Measurements from ENCODE around the gene SLC6A19.

The SLC6A19 gene

DNA sequence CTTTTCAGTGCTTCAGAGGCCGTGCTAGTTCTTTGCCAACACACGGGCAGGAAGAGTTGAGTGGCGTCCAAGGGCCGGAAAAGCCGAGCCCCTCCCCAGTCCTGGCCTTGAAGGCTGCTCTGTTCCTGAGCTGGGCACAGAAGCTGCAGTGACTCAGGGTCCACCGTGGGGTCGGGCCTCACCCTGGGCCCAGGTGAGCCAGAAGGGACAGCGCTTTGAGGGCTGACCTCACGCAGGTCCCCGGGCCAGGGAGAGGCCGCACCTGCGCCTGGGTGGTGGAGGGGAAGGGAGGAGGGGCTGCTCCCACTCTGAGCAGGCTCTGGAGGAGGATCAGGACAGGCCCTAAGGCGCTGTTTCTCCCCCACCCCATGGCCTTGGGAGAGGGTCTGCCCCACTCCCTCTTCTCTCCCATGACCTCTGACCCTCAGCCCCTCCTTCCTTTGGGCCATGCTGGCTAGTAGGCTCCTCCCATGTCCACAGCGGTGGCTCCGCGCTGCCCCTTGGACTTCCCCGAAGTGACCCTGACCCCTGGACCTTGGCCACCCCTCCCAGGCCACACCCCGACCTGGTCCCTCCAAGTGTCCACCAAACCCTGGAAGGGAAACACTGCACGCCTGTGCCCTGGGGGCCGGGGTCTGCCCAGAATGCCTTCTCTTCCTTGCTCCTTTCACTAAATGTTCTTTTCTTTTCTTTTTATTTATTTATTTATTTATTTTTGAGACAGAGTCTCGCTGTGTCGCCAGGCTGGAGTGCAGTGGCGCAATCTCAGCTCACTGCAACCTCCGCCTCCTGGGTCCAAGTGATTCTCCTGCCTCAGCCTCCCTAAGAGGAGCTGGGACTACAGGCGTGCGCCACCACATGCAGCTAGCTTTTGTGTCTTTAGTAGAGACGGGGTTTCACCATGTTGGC lies 19.7 kb upstream of the SLC6A19 start:
- DNase-seq, result no peak

DNA sequence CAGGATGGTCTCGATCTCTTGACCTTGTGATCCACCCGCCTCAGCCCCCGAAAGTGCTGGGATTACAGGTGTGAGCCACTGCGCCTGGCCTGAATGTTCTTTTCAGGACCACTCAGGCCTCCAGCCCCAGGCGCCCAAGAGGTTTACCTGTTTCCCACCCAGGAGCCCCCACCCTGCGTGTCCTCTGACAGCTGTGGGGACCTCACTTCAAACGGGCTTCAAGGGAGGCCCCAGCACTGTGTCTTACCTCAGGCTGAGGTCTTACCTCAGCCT lies 19.1 kb upstream of the SLC6A19 start:
- DNase-seq, result no peak

- DNase-seq, result no peak
Measured at GRCh38 chr5:1182633-1183423, 18.6 kb upstream of the SLC6A19 start.

DNA sequence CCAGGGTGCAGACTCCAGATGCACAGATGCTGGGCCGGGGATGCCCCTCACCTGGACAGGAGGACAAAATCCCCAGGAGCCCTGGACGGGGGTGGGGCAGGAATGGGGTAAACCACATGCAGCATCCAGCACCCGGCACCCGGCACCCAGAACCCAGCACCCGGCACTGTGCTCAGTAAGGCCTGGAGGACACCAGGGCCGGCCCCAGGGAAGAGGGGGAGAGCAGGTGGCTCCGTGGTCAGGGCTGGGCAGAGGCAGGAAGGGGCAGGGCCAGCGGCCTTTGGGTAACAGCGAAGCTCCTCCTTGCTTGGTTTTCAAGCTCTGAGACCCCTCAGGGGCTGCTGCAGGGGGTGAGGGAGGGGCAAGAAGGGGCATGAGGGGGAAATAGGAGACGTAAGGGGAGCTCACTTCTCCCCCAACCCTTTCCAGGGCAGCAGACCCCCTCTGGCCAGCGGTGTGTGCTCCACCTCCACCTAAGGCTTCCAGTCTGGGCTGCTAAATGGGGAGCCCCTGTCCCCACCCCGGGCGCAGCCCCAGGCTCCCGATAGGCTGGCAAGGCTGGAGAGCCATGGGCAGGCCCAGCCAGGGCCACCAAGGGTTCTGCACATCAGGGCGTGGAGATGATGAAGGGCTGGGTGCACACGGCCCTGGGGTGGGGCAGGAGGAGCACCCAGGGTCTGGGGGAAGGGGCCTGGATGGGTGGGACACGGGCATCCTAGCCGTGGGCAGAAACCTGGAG lies 17.8 kb upstream of the SLC6A19 start:
- no peak for DNase-seq

GRCh38 chr5:1184163-1184470 lies 17.3 kb upstream of the SLC6A19 start:
- DNase-seq, result no peak

- DNase-seq, result no peak
Measured at GRCh38 chr5:1184481-1184880, 16.9 kb upstream of the SLC6A19 start.

GRCh38 chr5:1185038-1185627 lies 16.3 kb upstream of the SLC6A19 start:
- DNase-seq, result no peak

- no peak for DNase-seq
Measured at GRCh38 chr5:1185629-1186350, 15.6 kb upstream of the SLC6A19 start.

DNA sequence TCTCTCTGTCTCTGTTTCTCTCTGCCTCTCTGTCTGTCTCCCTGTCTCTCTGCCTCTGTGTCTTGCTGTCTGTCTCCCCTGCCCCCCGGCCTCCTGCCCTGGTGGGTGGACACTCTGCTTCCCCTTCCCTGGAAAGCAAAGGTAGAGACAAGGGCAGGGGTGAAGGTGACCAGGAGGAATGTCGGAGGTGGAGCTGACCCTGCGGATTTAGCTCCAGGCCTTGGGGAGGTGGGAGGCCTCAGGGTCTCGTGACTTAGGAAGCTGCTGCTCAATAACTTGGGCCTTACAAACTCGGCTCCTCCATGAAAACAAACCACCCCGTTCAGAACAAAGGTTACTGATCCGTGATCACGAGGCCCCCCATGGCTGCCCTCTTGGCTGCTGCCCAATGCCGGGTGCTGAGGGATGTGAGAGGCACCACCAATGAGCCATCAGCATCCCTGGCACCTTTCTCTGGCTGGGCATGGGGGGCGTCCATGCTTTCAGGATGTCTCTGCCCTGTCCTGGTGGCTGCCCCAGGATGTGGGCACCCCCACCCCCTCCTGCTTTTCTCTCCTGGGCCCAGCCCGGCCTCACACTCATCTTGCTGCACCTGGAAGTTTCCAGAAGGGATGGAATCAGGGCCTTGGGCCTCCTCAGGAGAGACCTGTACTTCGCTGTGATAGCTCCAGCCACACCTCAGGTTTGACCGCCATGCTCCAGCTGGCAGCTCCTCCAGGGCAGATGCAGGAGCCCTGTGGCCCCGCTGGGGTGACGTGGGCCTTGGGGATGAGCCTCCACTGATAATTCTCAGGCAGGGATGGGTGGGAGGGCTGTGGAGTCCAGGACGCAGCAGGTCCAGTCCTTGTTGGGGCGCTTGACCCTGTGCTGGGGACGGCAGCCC lies 14.8 kb upstream of the SLC6A19 start:
- DNase-seq, result no peak

DNA sequence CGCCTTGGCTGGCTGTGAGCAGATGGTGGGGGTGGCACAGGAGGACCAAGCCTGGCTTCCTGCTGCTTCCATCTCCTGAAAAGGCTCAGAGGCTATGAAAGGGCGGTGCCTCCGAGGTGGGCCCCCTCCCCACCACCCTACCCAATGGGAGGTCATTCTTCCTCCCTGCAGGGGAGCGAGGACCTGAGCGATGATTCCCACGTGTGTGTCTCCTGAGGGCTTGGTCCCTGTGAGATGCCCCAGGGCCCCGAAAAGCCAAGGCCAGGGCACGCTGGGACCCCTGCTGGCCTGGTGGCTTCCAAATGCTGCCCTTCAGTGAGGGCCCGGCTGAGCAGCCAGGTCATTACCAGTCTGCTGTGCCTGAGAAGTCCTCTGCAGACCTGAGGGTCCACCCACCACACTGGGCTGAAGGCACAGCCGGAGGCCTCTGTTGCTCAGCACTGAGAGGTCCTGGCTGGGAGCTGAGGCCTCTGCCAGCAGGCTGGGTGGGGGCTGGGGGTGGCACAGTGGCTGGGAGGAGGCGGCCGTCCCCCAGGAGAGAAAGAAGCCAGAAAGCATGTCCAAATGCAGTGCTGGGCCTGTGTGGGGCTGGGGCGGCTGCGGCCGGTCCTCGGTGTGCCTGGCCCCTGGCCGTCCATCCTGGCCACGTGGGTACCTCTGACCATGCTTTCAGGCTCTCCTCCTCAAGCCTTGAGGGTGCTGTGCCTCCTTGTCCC lies 14.0 kb upstream of the SLC6A19 start:
- no peak for DNase-seq

DNA sequence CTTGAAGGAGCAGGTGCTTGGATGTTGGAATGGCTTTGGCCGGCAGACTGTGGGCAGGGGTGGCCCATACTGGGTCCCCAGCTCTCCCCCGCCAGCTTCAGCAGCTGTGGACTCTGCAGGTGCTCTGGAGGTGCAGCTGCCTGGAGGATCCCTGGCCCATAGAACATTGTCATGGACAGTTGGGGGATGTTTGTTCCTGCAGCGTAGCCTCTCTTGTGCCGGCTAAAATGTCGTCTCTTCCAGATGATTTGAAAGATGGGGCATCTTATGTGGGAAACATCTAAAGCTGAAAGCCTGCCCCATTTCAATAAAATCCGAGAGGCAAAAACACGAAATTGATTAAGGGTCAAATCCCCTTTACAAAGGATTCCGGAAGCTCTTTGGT lies 13.5 kb upstream of the SLC6A19 start:
- no peak for DNase-seq

- DNase-seq, result no peak
Measured at GRCh38 chr5:1188464-1188863, 12.9 kb upstream of the SLC6A19 start.

DNA sequence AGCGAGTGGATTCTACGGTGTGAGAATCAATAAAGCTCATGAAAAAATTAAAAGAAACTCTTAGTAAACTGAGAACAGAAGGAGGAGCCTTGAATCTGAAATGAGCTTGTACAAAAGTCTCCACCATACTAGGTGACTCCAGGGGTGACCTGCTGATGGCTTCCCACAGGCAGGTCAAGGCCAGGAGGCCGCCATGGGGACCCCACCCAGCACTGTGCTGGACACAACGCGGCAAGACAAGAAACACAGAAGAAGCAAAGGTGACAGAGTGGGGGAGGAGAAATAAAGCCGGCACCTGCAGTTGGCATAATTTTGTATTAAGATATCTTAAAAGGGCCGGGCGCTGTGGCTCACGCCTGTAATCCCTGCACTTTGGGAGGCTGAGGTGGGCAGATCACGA lies 12.1 kb upstream of the SLC6A19 start:
- no peak for DNase-seq

DNA sequence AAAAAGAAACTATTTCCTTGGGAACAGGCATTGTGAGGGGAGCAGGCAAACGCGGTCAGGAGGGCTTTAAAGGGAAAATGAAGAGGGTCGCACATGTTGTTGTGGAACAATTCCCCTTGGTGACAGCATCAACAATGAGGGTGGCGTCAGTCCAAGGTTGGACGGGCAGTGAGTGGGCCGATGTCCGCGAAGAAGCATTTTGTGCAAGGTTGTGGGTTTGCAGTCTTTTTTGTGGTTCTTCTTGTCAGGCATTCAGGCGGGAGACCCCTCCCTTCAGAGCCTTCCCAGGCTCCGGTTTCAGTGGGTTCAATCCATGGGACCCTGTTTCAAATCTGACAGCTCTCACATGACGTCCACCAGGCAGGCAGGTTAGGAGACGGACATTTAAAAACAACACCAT lies 11.1 kb upstream of the SLC6A19 start:
- DNase-seq, result no peak

GRCh38 chr5:1190837-1191239 lies 10.6 kb upstream of the SLC6A19 start:
- no peak for DNase-seq

GRCh38 chr5:1192971-1193590 lies 8.3 kb upstream of the SLC6A19 start:
- no peak for DNase-seq

DNA sequence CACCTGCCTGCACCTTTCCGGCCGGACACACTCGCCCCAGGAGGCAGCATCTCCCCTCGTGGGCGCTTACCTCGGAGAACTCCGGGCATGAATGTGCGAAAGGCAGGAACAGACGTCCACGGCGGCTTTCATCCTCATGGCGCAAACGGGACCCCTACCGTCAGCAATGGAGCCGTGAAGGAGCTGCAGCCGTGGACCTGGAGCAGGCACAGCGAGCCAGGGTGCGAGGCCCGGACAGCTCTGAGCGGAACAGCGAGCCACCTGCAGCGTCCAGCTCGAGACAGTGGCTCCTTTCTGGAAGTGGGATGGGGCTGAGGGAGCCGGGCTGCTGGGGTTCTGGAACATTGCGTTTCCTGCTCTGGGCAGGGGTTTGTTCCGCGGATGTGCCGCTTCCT lies 7.8 kb upstream of the SLC6A19 start:
- no peak for DNase-seq

DNA sequence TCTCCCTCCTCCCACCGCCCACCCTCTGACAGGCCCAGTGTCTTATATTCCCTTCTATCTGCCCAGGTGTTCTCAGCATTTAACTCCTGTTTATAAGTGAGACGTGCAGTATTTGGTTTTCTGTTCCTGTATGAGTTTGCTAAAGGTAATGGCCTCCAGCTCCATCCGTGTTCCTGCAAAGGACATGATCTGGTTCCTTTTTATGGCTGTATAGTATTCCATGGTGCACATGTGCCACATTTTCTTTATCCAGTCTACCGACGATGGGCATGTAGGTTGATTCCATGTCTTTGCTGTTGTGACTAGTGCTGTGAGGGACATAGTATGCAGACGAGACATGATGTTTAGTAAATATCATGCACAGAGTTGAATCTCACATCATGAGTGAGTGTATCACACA lies 7.0 kb upstream of the SLC6A19 start:
- no peak for DNase-seq

- DNase-seq, result no peak
Measured at GRCh38 chr5:1195439-1195838, 6.0 kb upstream of the SLC6A19 start.

GRCh38 chr5:1195916-1196315 lies 5.5 kb upstream of the SLC6A19 start:
- DNase-seq, result no peak

DNA sequence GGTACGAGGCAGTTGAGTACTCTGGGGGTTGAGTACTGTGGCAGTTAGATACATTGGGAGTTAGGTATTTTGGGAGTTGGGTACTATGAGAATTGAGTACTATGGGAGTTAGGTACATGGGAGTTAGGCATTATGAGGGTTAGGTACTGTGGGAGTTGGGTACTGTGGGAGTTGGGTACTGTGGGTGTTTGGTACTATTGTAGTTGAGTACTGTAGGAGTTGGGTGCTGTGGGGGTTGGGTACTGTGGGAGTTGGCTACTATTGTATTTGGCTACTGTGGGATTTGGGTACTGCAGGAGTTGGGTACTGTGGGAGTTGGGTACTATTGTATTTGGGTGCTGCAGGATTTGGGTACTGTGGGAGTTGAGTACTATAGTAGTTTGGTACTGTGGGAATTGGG lies 4.8 kb upstream of the SLC6A19 start:
- DNase-seq, result no peak
